NCI-H2081 (cell line): Measurements from ENCODE around the gene LARP4.
"Not testable (repeated sequence)": the region's sequence is repeated elsewhere in the genome, so short reads cannot be mapped to it uniquely, and the experiment has no call there.

Source experiments
- DNase-seq, 2 experiments: peaks; one replicate each; lab custom pipeline; 2025; lab: John Stamatoyannopoulos, UW

LARP4 gene

DNA sequence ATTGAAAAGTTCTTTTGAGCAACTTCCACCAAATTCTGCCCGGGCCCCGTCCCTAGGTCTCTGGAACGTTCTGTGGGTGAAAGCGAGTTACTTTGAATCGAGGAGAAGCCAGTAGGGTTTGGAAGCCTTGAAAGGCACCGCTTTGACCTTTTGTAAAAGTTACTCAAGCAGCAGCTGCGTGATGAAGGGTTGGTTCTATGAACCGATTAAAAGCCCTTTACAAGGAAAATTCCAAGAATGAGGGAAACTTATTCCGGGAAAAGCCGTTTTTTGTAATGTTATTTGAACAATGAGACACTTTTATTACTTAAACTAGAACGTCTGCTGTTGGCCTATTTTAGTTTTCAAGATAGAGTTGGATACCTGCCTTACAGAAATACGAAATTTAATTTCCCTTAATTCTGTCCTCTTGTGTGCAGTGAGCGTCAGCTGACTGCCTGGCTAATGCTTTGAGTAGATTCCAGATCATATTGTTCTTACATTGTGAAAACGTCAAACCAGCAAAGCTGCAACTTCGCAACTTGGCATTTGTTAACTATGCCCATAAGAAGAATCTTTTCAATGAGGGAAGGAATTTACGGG is 906 bp downstream of the LARP4 start:
- peak in 1 of 2 experiments; percentile 12 for DNase-seq

- DNase-seq, result no peak
Observed at GRCh38 chr12:50402264-50403000, 1.7 kb downstream of the LARP4 start.

GRCh38 chr12:50403001-50403440 is 2.3 kb downstream of the LARP4 start:
- DNase-seq, result no peak

- DNase-seq, result no peak
Observed at GRCh38 chr12:50404307-50404706, 3.6 kb downstream of the LARP4 start.

- no peak for DNase-seq
Observed at GRCh38 chr12:50411051-50411660, 10.5 kb downstream of the LARP4 start.

DNA sequence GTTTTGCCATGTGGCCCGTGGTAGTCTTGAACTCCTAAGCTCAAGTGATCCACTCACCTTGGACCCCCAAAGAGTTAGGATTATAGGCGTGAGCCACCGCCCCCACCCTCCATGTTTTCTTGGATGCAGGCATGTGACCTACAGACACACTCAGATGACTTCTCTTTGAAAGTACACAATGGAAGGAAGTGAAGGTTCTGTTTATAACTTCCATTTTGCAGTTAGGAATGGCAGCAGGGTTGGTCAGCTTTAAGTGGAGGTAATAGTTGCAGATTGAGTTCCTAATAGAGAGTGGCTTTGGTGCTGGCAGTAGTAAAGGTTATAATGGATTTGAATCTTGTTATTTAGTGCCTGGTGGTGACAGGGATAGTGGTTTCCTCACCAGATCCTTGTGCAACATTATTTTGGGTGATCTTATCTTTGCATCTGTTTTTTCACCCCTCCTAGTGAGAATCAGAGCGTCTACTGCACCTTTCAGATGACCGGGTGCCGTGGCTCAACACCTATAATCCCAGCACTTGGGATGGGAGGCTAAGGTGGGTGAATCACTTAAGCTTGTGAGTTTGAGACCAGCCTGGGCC is 15.3 kb downstream of the LARP4 start:
- no peak for DNase-seq

GRCh38 chr12:50419112-50419909 is 18.6 kb downstream of the LARP4 start:
- no peak for DNase-seq

GRCh38 chr12:50422855-50423254 is 22.2 kb downstream of the LARP4 start:
- not testable (repeated sequence) for DNase-seq

DNA sequence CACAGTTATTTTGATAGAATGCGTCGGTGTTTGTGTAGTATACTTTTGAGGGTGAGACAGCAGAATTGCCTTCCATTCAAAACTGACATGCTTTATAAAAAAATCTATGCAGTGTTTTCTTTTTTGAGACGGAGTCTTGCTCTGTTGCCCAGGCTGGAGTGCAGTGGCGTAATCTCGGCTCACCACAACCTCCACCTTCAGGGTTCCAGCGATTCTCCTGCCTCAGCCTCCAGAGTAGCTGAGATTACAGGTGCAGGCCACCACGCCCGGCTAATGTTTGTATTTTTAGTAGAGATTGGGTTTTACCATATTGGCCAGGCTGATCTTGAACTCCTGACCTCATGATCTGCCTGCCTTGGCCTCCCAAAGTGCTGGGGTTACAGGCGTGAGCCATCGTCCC is 22.7 kb downstream of the LARP4 start:
- not testable (repeated sequence) for DNase-seq

GRCh38 chr12:50425589-50426258 is 25.0 kb downstream of the LARP4 start:
- DNase-seq, result no peak

GRCh38 chr12:50431656-50432055 is 31.0 kb downstream of the LARP4 start:
- DNase-seq, result not testable (repeated sequence)

GRCh38 chr12:50440288-50440687 is 39.6 kb downstream of the LARP4 start:
- no peak for DNase-seq

GRCh38 chr12:50441763-50442162 is 41.1 kb downstream of the LARP4 start:
- DNase-seq, result no peak

DNA sequence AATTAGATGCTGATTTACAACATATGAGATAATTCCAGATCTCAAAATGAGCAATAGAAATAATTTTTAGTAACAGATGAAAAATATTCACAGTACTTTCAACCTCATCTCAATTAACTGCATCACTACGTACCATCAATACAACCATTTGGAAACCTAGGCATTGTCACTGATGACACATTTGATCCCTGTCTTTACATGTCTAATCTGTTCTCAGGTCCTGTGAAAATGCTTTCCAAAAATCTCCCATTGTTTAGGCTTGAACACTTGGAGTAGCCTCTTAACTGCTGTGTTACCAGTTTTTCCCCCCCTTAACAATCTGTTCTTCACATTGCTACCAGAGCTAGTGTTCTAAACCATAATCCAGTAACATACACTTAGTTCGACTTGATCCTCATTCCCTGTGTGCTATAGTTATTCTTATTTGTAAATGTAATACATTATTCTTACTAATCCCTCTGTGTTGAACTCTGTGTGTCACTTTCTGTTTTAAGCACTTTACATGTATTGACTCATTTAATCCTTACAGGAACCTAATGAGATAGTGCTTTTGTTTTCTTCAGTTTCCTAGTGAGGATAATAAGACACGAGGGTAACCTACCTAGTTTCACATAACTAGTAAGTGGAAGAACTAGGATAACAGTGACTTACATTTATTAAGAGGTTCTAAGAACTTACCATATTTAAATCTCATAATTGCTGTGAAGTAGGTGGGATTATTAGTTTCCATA is 41.7 kb downstream of the LARP4 start:
- DNase-seq, result no peak

DNA sequence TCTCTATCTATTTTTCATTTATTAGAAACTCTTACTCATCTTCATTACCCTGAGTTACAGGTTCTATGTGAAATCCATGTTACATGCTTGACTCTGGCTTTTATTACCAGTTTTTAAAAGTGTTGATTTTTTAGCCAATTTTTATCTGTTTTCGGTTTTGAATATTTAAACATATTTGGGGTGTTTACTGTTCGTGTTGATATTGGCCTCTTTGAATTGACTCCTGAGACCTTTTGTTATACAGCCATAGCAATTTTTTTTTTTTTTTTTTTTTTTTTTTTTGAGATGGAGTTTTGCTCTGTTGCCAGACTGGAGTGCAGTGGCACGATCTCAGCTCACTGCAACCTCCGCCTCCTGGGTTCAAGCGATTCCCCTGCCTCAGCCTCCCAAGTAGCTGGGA is 49.0 kb downstream of the LARP4 start:
- not testable (repeated sequence) for DNase-seq

DNA sequence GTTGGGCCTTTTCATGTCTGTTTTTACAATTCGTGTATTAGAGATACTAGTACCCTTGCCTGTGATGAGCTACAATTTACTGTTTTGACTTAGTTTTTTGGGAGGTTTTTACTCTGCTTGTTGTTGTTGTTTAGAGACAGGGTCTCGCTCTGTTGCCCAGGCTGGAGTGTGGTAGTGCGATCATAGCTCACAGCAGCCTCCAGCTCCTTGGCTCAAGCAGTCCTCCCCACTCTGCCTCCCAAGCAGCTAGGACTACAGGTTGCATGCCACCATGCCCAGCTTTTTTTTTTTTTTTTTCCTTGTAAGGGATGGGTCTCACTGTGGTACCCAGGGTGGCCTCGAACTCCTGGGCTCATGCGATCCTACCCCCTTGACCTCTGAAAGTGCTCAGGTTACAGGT is 52.1 kb downstream of the LARP4 start:
- no peak for DNase-seq

- no peak for DNase-seq
Observed at GRCh38 chr12:50453872-50454271, 53.2 kb downstream of the LARP4 start.

GRCh38 chr12:50458606-50459005 is 57.9 kb downstream of the LARP4 start:
- no peak for DNase-seq

DNA sequence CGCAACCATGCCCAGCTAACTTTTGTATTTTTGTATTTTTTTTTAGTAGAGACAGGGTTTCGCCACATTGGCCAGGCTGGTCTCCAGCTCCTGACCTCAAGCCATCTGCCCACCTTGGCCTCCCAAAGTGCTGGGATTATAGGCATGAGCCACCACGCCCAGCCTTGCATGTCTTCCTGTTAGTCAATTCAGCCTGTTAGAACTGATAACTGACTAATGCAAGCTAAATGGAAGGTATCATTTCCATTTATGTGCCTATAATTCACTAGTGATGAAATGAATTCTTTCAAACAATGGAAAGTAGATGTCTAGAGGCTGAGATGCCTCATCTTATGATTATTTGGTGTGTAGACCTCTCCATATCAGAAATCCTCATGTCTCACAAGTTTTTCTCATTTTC is 66.8 kb downstream of the LARP4 start:
- no peak for DNase-seq

DNA sequence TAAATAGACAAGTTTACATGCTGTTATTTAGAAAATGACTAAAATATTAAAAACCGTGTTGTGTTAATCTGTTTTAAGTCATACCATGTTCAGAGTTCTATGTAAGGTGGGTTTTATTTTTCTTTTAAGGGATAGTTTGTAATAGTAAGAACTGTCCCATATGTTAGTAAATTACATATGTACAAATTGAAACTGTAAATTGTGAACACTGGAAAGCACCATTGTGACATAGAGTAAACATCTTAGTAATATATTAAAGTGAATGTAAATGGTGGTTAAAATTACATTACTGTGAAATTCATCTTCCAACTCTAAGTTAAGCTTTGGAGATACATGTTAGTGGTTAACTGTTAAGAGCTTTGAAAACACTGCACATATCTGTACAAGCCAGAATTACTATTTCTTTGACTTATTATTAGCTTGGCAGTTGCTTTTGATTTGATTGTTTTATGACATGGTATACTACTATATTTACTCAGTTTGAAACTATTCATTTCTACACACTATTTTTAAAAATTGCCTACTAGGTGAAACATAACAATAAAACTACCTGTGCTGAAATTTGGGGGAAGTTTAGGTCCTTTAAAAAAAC is 76.7 kb downstream of the LARP4 start:
- no peak for DNase-seq
